Peyer's patch (tissue), 4 donors: Measurements from ENCODE around the gene ZHX3.
A peak's percentile ranks its signal among the peaks of the same experiment; 100 is the strongest.

Experiments
- POLR2A ChIP-seq, 2 donors: fragments of 450-650 bp; IDR thresholded peaks; one replicate each; pipeline ENCODE4 v1.5.1; 2017; ENCODE audit warnings: antibody characterized with exemption in 2 of 2, mild to moderate bottlenecking in 2 of 2, moderate library complexity in 2 of 2
- TF ChIP-seq, protein P1 (sequence below), 6 experiments: fragments of 450-650 bp in 4 of 6; fragments of 200-600 bp in 2 of 6; sonication (generic) in 1 of 6; IDR thresholded peaks; one replicate each; pipeline ENCODE4 v1.5.1; 2017 to 2019; ENCODE audit warnings: antibody characterized with exemption in 6 of 6, mild to moderate bottlenecking in 3 of 6, moderate library complexity in 1 of 6

DNA sequence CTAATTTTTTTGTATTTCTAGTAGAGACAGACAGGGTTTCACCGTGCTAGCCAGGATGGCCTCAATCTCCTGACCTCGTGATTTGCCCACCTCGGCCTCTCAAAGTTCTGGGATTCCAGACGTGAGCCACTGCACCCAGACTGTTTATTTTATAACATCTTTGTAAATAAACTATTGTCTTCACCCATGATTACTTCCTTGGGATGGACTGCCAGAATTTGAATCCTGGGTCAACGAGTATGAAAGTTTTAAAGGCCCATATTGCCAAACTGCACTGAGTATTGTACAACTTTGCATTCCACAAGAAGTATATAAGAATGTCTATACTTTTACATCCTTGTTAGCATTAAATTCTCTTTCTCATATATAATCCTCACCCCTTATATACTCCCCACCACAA, 38.6 kb downstream of the ZHX3 start:
- TF ChIP-seq, protein P1, sequence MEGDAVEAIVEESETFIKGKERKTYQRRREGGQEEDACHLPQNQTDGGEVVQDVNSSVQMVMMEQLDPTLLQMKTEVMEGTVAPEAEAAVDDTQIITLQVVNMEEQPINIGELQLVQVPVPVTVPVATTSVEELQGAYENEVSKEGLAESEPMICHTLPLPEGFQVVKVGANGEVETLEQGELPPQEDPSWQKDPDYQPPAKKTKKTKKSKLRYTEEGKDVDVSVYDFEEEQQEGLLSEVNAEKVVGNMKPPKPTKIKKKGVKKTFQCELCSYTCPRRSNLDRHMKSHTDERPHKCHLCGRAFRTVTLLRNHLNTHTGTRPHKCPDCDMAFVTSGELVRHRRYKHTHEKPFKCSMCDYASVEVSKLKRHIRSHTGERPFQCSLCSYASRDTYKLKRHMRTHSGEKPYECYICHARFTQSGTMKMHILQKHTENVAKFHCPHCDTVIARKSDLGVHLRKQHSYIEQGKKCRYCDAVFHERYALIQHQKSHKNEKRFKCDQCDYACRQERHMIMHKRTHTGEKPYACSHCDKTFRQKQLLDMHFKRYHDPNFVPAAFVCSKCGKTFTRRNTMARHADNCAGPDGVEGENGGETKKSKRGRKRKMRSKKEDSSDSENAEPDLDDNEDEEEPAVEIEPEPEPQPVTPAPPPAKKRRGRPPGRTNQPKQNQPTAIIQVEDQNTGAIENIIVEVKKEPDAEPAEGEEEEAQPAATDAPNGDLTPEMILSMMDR (IDR thresholded peaks at IDR 0.05), result no peak
- TF ChIP-seq POLR2A (IDR thresholded peaks at IDR 0.05), result peak in 1 of 2 donors; percentile 8
